GM21367 (cell line): ENCODE results near the gene NDUFA3.
"Not testable (repeated sequence)": the region's sequence is repeated elsewhere in the genome, so short reads cannot be mapped to it uniquely, and the experiment has no call there.

Experiments
- ATAC-seq: cut with Tn5 transposase; IDR thresholded peaks from one replicate; pipeline ENCODE4 v1.9.1; 2021; ENCODE audit not compliant: unreplicated experiment

NDUFA3 gene

GRCh38 chr19:54102421-54103169 is at the start of gene NDUFA3:
TSS of gene NDUFA3 (plus strand) at chr19:54102855. CDS start at chr19:54102879, 24 bp downstream.
- peak; percentile 89 for ATAC-seq

GRCh38 chr19:54062643-54063042 is 40.0 kb upstream of the NDUFA3 start:
- no peak for ATAC-seq

GRCh38 chr19:54063350-54064116 is 39.1 kb upstream of the NDUFA3 start, which contains the start of gene VSTM1:
TSS of gene VSTM1 (minus strand) at chr19:54063897. CDS start at chr19:54063777, 120 bp downstream.
- no peak for ATAC-seq

- no peak for ATAC-seq
Observed at GRCh38 chr19:54069470-54069869, 33.2 kb upstream of the NDUFA3 start.

- ATAC-seq = no peak
Observed at GRCh38 chr19:54073829-54074228, 28.8 kb upstream of the NDUFA3 start.

GRCh38 chr19:54074851-54075250 is 27.8 kb upstream of the NDUFA3 start:
- ATAC-seq = no peak

GRCh38 chr19:54077334-54077733 is 25.3 kb upstream of the NDUFA3 start:
- no peak for ATAC-seq

- ATAC-seq = no peak
Observed at GRCh38 chr19:54081032-54081431, 21.6 kb upstream of the NDUFA3 start, which contains the start of gene TARM1. TSS of gene TARM1 (minus strand) at chr19:54081365. CDS start at chr19:54081340, 25 bp downstream.

- no peak for ATAC-seq
Observed at GRCh38 chr19:54084410-54084809, 18.2 kb upstream of the NDUFA3 start.

- ATAC-seq = no peak
Observed at GRCh38 chr19:54094426-54095000, 8.1 kb upstream of the NDUFA3 start.

GRCh38 chr19:54095136-54095858 is 7.4 kb upstream of the NDUFA3 start:
- ATAC-seq = no peak

- ATAC-seq = not testable (repeated sequence)
Observed at GRCh38 chr19:54095859-54096616, 6.6 kb upstream of the NDUFA3 start.

GRCh38 chr19:54096617-54097106 is 6.0 kb upstream of the NDUFA3 start:
- ATAC-seq = no peak

- no peak for ATAC-seq
Observed at GRCh38 chr19:54099190-54099902, 3.3 kb upstream of the NDUFA3 start.

GRCh38 chr19:54099903-54100255 is 2.8 kb upstream of the NDUFA3 start:
- not testable (repeated sequence) for ATAC-seq

GRCh38 chr19:54100561-54100960 is 2.1 kb upstream of the NDUFA3 start, which contains the start of gene OSCAR:
TSS of gene OSCAR (minus strand) at chr19:54100803. CDS start at chr19:54100792, 11 bp downstream.
- no peak for ATAC-seq

- ATAC-seq = no peak
Observed at GRCh38 chr19:54104998-54105715, 2.5 kb downstream of the NDUFA3 start.

- ATAC-seq = no peak
Observed at GRCh38 chr19:54105796-54106195, 3.1 kb downstream of the NDUFA3 start.

- ATAC-seq = no peak
Observed at GRCh38 chr19:54106716-54107115, 4.1 kb downstream of the NDUFA3 start.
